Measurements from ENCODE around the gene ADAT3.

- TF ChIP-seq POLR2A (IDR thresholded peaks at IDR 0.05): no peak
- TF ChIP-seq, protein P1, sequence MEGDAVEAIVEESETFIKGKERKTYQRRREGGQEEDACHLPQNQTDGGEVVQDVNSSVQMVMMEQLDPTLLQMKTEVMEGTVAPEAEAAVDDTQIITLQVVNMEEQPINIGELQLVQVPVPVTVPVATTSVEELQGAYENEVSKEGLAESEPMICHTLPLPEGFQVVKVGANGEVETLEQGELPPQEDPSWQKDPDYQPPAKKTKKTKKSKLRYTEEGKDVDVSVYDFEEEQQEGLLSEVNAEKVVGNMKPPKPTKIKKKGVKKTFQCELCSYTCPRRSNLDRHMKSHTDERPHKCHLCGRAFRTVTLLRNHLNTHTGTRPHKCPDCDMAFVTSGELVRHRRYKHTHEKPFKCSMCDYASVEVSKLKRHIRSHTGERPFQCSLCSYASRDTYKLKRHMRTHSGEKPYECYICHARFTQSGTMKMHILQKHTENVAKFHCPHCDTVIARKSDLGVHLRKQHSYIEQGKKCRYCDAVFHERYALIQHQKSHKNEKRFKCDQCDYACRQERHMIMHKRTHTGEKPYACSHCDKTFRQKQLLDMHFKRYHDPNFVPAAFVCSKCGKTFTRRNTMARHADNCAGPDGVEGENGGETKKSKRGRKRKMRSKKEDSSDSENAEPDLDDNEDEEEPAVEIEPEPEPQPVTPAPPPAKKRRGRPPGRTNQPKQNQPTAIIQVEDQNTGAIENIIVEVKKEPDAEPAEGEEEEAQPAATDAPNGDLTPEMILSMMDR (IDR thresholded peaks at IDR 0.05): no peak
Measured at GRCh38 chr19:1906985-1907562, 1.9 kb downstream of the ADAT3 start.
